Astrocyte of the cerebellum (primary cell): ENCODE data around the gene KLHL35.

Experiments
- DNase-seq: peaks from one replicate; pipeline ENCODE4 v3.0.0-alpha.2; 2011; ENCODE audit warnings: low read depth
- H3K4me3 ChIP-seq: 2 replicates; pipeline ENCODE4 v1.5.1; 2011; ENCODE audit warnings: mild to moderate bottlenecking, low read depth, low read length, moderate library complexity
- in situ Hi-C: cut with HindIII; loops from 2 replicates; pipeline ENCODE4 v1.10.0; 2017; ENCODE audit warnings: low sequenced_read_pairs
- TF ChIP-seq, protein P1 (sequence below): IDR thresholded peaks from 2 replicates; pipeline ENCODE4 v1.5.1; 2012; ENCODE audit warnings: low read length, low read depth, moderate library complexity, mild to moderate bottlenecking; ENCODE audit errors: missing control alignments

The KLHL35 gene

GRCh38 chr11:75429902-75430713 is 2.9 kb downstream of the KLHL35 start:
- TF ChIP-seq, protein P1, sequence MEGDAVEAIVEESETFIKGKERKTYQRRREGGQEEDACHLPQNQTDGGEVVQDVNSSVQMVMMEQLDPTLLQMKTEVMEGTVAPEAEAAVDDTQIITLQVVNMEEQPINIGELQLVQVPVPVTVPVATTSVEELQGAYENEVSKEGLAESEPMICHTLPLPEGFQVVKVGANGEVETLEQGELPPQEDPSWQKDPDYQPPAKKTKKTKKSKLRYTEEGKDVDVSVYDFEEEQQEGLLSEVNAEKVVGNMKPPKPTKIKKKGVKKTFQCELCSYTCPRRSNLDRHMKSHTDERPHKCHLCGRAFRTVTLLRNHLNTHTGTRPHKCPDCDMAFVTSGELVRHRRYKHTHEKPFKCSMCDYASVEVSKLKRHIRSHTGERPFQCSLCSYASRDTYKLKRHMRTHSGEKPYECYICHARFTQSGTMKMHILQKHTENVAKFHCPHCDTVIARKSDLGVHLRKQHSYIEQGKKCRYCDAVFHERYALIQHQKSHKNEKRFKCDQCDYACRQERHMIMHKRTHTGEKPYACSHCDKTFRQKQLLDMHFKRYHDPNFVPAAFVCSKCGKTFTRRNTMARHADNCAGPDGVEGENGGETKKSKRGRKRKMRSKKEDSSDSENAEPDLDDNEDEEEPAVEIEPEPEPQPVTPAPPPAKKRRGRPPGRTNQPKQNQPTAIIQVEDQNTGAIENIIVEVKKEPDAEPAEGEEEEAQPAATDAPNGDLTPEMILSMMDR = no peak
- in situ Hi-C loops = no loop called here
- peak; percentile 9 for DNase-seq
- H3K4me3 ChIP-seq = peak overlapping the region; percentile 26

GRCh38 chr11:75429641-75429901 is 3.4 kb downstream of the KLHL35 start:
- H3K4me3 ChIP-seq = no peak overlapping the region

GRCh38 chr11:75428989-75429640 is 3.9 kb downstream of the KLHL35 start:
- DNase-seq = no peak
- in situ Hi-C loops = no loop called here
- H3K4me3 ChIP-seq = no peak overlapping the region
- TF ChIP-seq, protein P1 = no peak

More at GRCh38 chr11:75429641-75429901, 3.4 kb downstream of the KLHL35 start:
- DNase-seq = no peak
- TF ChIP-seq, protein P1 = no peak
- in situ Hi-C loops = no loop called here

GRCh38 chr11:75428281-75428724 is 4.7 kb downstream of the KLHL35 start:
- TF ChIP-seq, protein P1 = no peak
- peak overlapping the region; percentile 19 for H3K4me3 ChIP-seq
- in situ Hi-C loops = no loop called here
- peak; percentile 67 for DNase-seq

DNA sequence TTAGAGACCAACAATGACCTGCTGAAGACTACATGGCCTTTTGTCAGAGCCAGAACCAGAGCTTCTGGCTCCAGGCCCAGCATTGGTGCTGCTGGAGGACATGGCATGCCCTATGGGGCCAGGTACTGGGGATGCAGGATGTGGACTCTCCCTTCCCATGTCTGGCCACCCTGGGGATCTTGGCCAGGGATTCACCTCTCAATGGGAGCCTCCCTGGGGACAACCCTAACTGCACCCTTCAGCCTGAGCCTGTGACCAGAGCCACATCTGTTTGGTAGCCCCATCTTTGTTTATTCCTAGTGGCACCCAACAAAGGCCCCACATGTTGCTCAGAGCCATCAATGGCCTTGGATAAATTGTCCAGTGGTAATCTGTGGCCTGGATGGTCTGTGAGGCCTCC is 5.8 kb downstream of the KLHL35 start:
- in situ Hi-C loops = no loop called here
- no peak overlapping the region for H3K4me3 ChIP-seq
- DNase-seq = no peak
- TF ChIP-seq, protein P1 = no peak

GRCh38 chr11:75426720-75427086 is 6.3 kb downstream of the KLHL35 start:
- in situ Hi-C loops = no loop called here
- DNase-seq = no peak
- no peak overlapping the region for H3K4me3 ChIP-seq
- TF ChIP-seq, protein P1 = no peak
